GM15510 (cell line): ENCODE data around the gene CD99.

Experiments
- POLR2A ChIP-seq: IDR thresholded peaks from 3 replicates; pipeline ENCODE4 v1.6.1; 2011; ENCODE audit warnings: borderline replicate concordance; ENCODE audit not compliant: insufficient read length; ENCODE audit errors: extremely low read depth

CD99 gene

GRCh38 chrX:2774057-2774456, 83.0 kb downstream of the CD99 start:
- TF ChIP-seq POLR2A, result no peak

GRCh38 chrX:2774776-2775175, 83.7 kb downstream of the CD99 start:
- no peak for TF ChIP-seq POLR2A

GRCh38 chrX:2781226-2781571, 90.1 kb downstream of the CD99 start:
- TF ChIP-seq POLR2A, result no peak

GRCh38 chrX:2781698-2782097, 90.6 kb downstream of the CD99 start:
- no peak for TF ChIP-seq POLR2A

GRCh38 chrX:2782171-2782570, 91.1 kb downstream of the CD99 start:
- no peak for TF ChIP-seq POLR2A

- TF ChIP-seq POLR2A, result no peak
These were observed 91.7 kb downstream of the CD99 start for GRCh38 chrX:2782778-2783177.

GRCh38 chrX:2784026-2784425, 92.9 kb downstream of the CD99 start:
- no peak for TF ChIP-seq POLR2A

- TF ChIP-seq POLR2A, result no peak
These were observed 94.4 kb downstream of the CD99 start for GRCh38 chrX:2785538-2785937.

- TF ChIP-seq POLR2A, result no peak
These were observed 97.9 kb downstream of the CD99 start for GRCh38 chrX:2788980-2789379.

- TF ChIP-seq POLR2A, result no peak
These were observed 98.5 kb downstream of the CD99 start for GRCh38 chrX:2789569-2789968.
